Measurements from ENCODE around the gene SLC25A52. TPM values are rescaled to one million over a fixed set of nuclear protein-coding genes. Genes with fewer than 3 reads are reported as not detected.

Gene SLC25A52
- total and polyA plus RNA-seq, 4 experiments from 2014 or later: not detected

DNA sequence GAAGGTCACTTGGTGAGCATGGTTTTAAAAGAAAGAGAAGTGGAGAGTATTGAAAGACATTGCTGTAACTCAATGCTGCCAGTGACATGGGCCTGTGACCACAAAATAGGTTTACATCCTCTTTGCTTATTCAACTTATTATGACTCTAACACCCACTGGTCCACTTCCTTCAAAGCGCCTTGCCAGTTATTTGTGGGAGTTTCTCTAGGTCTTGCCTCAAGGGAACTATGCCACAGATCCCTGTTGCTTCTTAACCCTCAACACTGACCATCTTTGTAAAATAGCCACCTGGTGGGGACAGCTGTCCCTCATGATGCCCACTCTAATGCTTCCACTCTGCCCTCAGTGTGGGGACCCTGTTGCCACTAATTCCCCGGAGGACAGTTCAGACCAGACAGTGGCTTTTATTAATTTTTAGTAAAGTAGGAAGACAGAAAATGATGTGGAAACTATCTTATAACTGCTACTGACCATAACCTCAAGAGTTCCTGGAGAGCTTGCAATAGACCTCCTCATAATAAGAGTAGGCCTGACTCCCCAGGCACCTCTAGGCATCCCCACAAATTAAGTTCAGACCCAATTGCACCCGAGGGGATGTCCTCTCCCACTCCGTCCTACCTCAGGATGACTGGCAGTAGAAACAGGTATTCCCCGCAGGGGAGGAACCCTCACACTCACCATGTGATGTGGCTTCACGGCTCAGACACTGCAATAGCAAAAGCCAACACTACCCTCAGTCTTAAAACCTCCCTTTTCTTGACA, 31.3 kb upstream of the SLC25A52 start:
- Mint-ChIP-seq H3K9me3 (peaks cover 0 to 2% (median 0%) of the 10 kb centered on the region in 8 donors), H3K36me3 (no peaks in the 10 kb centered on the region), H3K4me3 (no peak overlapping the region), H3K27ac (no peak overlapping the region), H3K4me1 (no peaks in the 10 kb centered on the region), H3K27me3 (no peaks in the 10 kb centered on the region)
- H3K36me3 ChIP-seq (ENCODE audit: insufficient read depth, low read length): no peaks in the 10 kb centered on the region
- H3K9me3 ChIP-seq (ENCODE audit: control insufficient read depth in 1 of 2, low read length in 2 of 2): no peaks in the 10 kb centered on the region
- no peak overlapping the region for H3K27ac ChIP-seq (ENCODE audit: low read depth, low read length)
- intact Hi-C loops (cut with micrococcal nuclease): no loop called here
- no peaks in the 10 kb centered on the region for H3K4me1 ChIP-seq (ENCODE audit: insufficient read depth, low read length)
- no peaks in the 10 kb centered on the region for H3K27me3 ChIP-seq (ENCODE audit: insufficient read depth, low read length)
- ChIA-PET POLR2A (ENCODE audit: partially characterized antibody) (no interaction called here), CTCF (ENCODE audit: partially characterized antibody) (no interaction called here)
- no peak overlapping the region for H3K4me3 ChIP-seq (ENCODE audit: low read length in 2 of 2)
- no peak for DNase-seq

GRCh38 chr18:31789409-31789808, 28.7 kb upstream of the SLC25A52 start:
- no peak overlapping the region for H3K27ac Mint-ChIP-seq
- H3K27me3 Mint-ChIP-seq: no peaks in the 10 kb centered on the region
- Histone ChIP-seq H3K4me3 (ENCODE audit: low read length in 2 of 2) (no peak overlapping the region), H3K9me3 (ENCODE audit: control insufficient read depth in 1 of 2, low read length in 2 of 2) (no peaks in the 10 kb centered on the region), H3K27me3 (ENCODE audit: insufficient read depth, low read length) (no peaks in the 10 kb centered on the region), H3K36me3 (ENCODE audit: insufficient read depth, low read length) (no peaks in the 10 kb centered on the region), H3K4me1 (ENCODE audit: insufficient read depth, low read length) (no peaks in the 10 kb centered on the region), H3K27ac (ENCODE audit: low read depth, low read length) (no peak overlapping the region)
- ChIA-PET CTCF (ENCODE audit: partially characterized antibody) (no interaction called here), POLR2A (ENCODE audit: partially characterized antibody) (no interaction called here)
- H3K9me3 Mint-ChIP-seq: peaks cover 0 to 2% (median 0%) of the 10 kb centered on the region in 8 donors
- no peaks in the 10 kb centered on the region for H3K36me3 Mint-ChIP-seq
- intact Hi-C loops (cut with micrococcal nuclease): no loop called here
- no peaks in the 10 kb centered on the region for H3K4me1 Mint-ChIP-seq
- no peak overlapping the region for H3K4me3 Mint-ChIP-seq
- DNase-seq: no peak

DNA sequence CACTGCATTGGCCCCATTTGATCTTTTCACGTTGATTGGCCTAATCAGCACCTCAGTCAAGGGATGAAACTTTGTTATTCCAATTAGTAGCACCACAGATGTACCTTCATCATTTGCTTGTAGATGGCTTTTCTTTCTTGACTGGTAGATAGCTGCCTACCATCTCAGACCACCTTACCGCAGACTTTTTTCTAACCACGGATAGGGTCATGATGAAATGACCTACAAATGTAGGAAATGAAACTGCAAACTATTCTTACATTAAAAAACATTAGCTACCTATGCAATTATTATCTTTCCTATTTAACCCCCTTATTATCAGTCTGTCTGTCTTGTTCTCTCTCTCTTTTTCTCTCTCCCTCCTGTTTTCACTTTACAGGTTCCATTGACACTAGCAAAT, 22.4 kb upstream of the SLC25A52 start:
- Histone ChIP-seq H3K27ac (ENCODE audit: low read depth, low read length) (no peak overlapping the region), H3K36me3 (ENCODE audit: insufficient read depth, low read length) (no peaks in the 10 kb centered on the region), H3K9me3 (ENCODE audit: control insufficient read depth in 1 of 2, low read length in 2 of 2) (peaks cover 0 to 6% of the 10 kb centered on the region in 2 donors), H3K4me1 (ENCODE audit: insufficient read depth, low read length) (no peaks in the 10 kb centered on the region), H3K4me3 (ENCODE audit: low read length in 2 of 2) (no peak overlapping the region), H3K27me3 (ENCODE audit: insufficient read depth, low read length) (no peaks in the 10 kb centered on the region)
- ChIA-PET POLR2A (ENCODE audit: partially characterized antibody) (no interaction called here), CTCF (ENCODE audit: partially characterized antibody) (no interaction called here)
- H3K36me3 Mint-ChIP-seq: peaks cover 4 to 5% of the 10 kb centered on the region in 2 donors
- no peaks in the 10 kb centered on the region for H3K4me1 Mint-ChIP-seq
- H3K27me3 Mint-ChIP-seq: peaks cover 0 to 5% of the 10 kb centered on the region in 2 donors
- intact Hi-C loops (cut with micrococcal nuclease): no loop called here
- no peak overlapping the region for H3K27ac Mint-ChIP-seq
- H3K9me3 Mint-ChIP-seq: peaks cover 2 to 26% (median 19%) of the 10 kb centered on the region in 8 donors
- no peak overlapping the region for H3K4me3 Mint-ChIP-seq
- no peak for DNase-seq

GRCh38 chr18:31778391-31778950, 17.8 kb upstream of the SLC25A52 start:
- Histone ChIP-seq H3K9me3 (ENCODE audit: control insufficient read depth in 1 of 2, low read length in 2 of 2) (peaks cover 0 to 7% of the 10 kb centered on the region in 2 donors), H3K4me3 (ENCODE audit: low read length in 2 of 2) (no peak overlapping the region), H3K36me3 (ENCODE audit: insufficient read depth, low read length) (no peaks in the 10 kb centered on the region), H3K27ac (ENCODE audit: low read depth, low read length) (no peak overlapping the region), H3K4me1 (ENCODE audit: insufficient read depth, low read length) (no peaks in the 10 kb centered on the region), H3K27me3 (ENCODE audit: insufficient read depth, low read length) (no peaks in the 10 kb centered on the region)
- ChIA-PET CTCF (ENCODE audit: partially characterized antibody) (no interaction called here), POLR2A (ENCODE audit: partially characterized antibody) (no interaction called here)
- H3K27me3 Mint-ChIP-seq: peaks cover 0 to 2% of the 10 kb centered on the region in 2 donors
- intact Hi-C loops (cut with micrococcal nuclease): no loop called here
- H3K36me3 Mint-ChIP-seq: peaks cover 4 to 8% of the 10 kb centered on the region in 2 donors
- no peaks in the 10 kb centered on the region for H3K4me1 Mint-ChIP-seq
- peaks cover 5 to 38% (median 28%) of the 10 kb centered on the region in 8 donors for H3K9me3 Mint-ChIP-seq
- no peak overlapping the region for H3K4me3 Mint-ChIP-seq
- no peak for DNase-seq
- H3K27ac Mint-ChIP-seq: no peak overlapping the region

DNA sequence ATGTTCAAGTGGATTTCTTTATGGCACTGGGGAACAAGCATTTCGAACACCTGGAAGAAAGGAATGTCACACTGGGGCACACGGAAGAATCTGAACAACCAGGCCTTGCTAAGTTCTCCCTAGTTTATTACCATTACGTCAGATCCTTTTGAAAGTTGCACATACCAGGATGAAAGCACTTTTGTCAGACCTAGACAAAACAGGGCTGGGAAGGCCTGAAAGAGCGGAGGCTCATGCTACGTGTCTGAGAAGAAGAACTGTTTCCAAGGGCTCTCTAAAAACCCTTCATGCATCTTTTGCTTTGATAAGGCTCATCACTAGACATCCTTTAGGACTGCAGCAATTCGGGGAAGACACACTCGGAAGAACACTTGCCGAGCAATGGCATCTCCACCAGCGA, 15.4 kb upstream of the SLC25A52 start:
- peaks cover 4 to 8% of the 10 kb centered on the region in 2 donors for H3K36me3 Mint-ChIP-seq
- H3K4me1 ChIP-seq (ENCODE audit: insufficient read depth, low read length): no peaks in the 10 kb centered on the region
- no peaks in the 10 kb centered on the region for H3K27me3 ChIP-seq (ENCODE audit: insufficient read depth, low read length)
- H3K27ac Mint-ChIP-seq: no peak overlapping the region
- ChIA-PET CTCF (ENCODE audit: partially characterized antibody) (no interaction called here), POLR2A (ENCODE audit: partially characterized antibody) (no interaction called here)
- peaks cover 0 to 7% of the 10 kb centered on the region in 2 donors for H3K9me3 ChIP-seq (ENCODE audit: control insufficient read depth in 1 of 2, low read length in 2 of 2)
- H3K4me1 Mint-ChIP-seq: no peaks in the 10 kb centered on the region
- no peaks in the 10 kb centered on the region for H3K36me3 ChIP-seq (ENCODE audit: insufficient read depth, low read length)
- peaks cover 0 to 2% of the 10 kb centered on the region in 2 donors for H3K27me3 Mint-ChIP-seq
- peaks cover 5 to 38% (median 25%) of the 10 kb centered on the region in 8 donors for H3K9me3 Mint-ChIP-seq
- no peak overlapping the region for H3K27ac ChIP-seq (ENCODE audit: low read depth, low read length)
- intact Hi-C loops (cut with micrococcal nuclease): no loop called here
- H3K4me3 Mint-ChIP-seq: no peak overlapping the region
- H3K4me3 ChIP-seq (ENCODE audit: low read length in 2 of 2): no peak overlapping the region
- no peak for DNase-seq

DNA sequence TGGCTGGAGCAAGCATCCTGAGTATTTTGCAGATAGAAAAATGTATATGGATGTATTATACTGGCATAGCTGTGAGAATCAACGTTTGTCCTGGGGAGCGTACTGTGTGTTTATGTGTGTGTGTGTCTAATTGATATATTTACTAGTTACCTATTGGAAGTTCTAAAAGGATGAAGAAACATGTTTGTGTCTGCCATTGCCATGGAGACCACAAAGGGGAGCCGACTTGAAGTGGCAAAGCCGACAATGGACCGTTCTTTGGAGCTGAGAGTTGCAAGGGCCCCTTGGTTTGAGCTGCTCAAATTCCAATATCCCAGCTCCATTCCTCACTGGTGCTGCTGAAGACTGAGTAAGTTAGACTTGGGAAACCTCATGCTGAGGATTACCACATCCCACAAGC, 14.3 kb upstream of the SLC25A52 start:
- peaks cover 4 to 8% of the 10 kb centered on the region in 2 donors for H3K36me3 Mint-ChIP-seq
- H3K9me3 Mint-ChIP-seq: peaks cover 4 to 32% (median 23%) of the 10 kb centered on the region in 8 donors
- no peaks in the 10 kb centered on the region for H3K27me3 ChIP-seq (ENCODE audit: insufficient read depth, low read length)
- H3K4me3 Mint-ChIP-seq: no peak overlapping the region
- CTCF ChIA-PET (ENCODE audit: partially characterized antibody): no interaction called here
- H3K4me1 ChIP-seq (ENCODE audit: insufficient read depth, low read length): no peaks in the 10 kb centered on the region
- H3K36me3 ChIP-seq (ENCODE audit: insufficient read depth, low read length): no peaks in the 10 kb centered on the region
- peaks cover 0 to 7% of the 10 kb centered on the region in 2 donors for H3K9me3 ChIP-seq (ENCODE audit: control insufficient read depth in 1 of 2, low read length in 2 of 2)
- peaks cover 0 to 6% of the 10 kb centered on the region in 2 donors for H3K27me3 Mint-ChIP-seq
- H3K27ac ChIP-seq (ENCODE audit: low read depth, low read length): no peak overlapping the region
- intact Hi-C loops (cut with micrococcal nuclease): no loop called here
- H3K4me3 ChIP-seq (ENCODE audit: low read length in 2 of 2): no peak overlapping the region
- DNase-seq: no peak
- POLR2A ChIA-PET (ENCODE audit: partially characterized antibody): no interaction called here
- H3K27ac Mint-ChIP-seq: no peak overlapping the region
- no peaks in the 10 kb centered on the region for H3K4me1 Mint-ChIP-seq

GRCh38 chr18:31774477-31774785, 13.8 kb upstream of the SLC25A52 start:
- no peak overlapping the region for H3K27ac Mint-ChIP-seq
- H3K4me3 Mint-ChIP-seq: no peak overlapping the region
- peaks cover 4 to 8% of the 10 kb centered on the region in 2 donors for H3K36me3 Mint-ChIP-seq
- H3K4me1 Mint-ChIP-seq: no peaks in the 10 kb centered on the region
- no peaks in the 10 kb centered on the region for H3K4me1 ChIP-seq (ENCODE audit: insufficient read depth, low read length)
- POLR2A ChIA-PET (ENCODE audit: partially characterized antibody): no interaction called here
- H3K9me3 ChIP-seq (ENCODE audit: control insufficient read depth in 1 of 2, low read length in 2 of 2): peaks cover 0 to 7% of the 10 kb centered on the region in 2 donors
- CTCF ChIA-PET (ENCODE audit: partially characterized antibody): no interaction called here
- H3K27me3 Mint-ChIP-seq: peaks cover 0 to 7% of the 10 kb centered on the region in 2 donors
- no peaks in the 10 kb centered on the region for H3K36me3 ChIP-seq (ENCODE audit: insufficient read depth, low read length)
- H3K27me3 ChIP-seq (ENCODE audit: insufficient read depth, low read length): no peaks in the 10 kb centered on the region
- H3K4me3 ChIP-seq (ENCODE audit: low read length in 2 of 2): no peak overlapping the region
- H3K27ac ChIP-seq (ENCODE audit: low read depth, low read length): no peak overlapping the region
- DNase-seq: no peak
- peaks cover 4 to 27% (median 19%) of the 10 kb centered on the region in 8 donors for H3K9me3 Mint-ChIP-seq
- intact Hi-C loops (cut with micrococcal nuclease): no loop called here
